Amniotic epithelial cell (primary cell): ENCODE data around the gene KCNH5.

Source experiments
- DNase-seq: peaks from one replicate; pipeline ENCODE4 v3.0.0-alpha.2; 2010; ENCODE audit warnings: low read depth

KCNH5 gene

DNA sequence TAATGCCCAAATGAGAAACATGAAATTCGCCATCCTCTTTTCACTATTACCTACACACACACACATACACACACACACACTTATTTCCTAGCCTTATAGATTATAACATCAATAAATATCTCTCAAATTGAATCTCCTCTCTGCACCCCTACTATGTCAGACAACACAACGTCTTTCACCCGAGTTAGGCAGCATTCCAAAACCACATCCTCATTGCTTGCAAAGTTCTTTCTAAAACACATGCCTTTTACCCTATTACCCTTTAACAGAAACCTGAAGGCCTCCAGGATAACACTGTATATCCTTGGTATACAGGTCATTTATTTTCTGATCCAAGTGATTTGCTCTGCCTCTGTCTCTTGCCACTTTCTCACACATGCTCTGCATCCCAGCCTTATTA, 56.3 kb downstream of the KCNH5 start:
- DNase-seq: peak; percentile 47

DNA sequence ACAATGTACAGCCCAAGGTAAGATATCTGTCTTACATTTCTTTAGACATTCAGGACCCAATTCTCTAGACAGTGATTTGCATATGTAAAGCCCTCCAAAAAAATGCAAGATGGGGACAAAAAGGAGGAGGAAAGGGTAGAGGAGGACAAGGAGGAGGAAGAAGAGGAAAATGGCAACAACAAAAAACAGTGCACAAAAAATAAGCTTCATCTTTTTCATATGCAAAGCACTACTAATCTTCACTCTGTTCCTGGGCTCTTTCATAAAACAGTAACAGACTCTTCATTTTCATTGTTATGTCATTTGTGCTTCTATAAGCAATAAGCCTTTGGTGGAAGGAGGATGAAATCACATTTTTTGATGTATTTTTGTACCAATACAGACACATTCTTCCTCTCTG, 61.4 kb downstream of the KCNH5 start:
- no peak for DNase-seq

- DNase-seq: no peak
Observed at GRCh38 chr14:62980693-62981092, 64.6 kb downstream of the KCNH5 start.

- DNase-seq: peak; percentile 99
Observed at GRCh38 chr14:62957562-62957961, 87.7 kb downstream of the KCNH5 start.

GRCh38 chr14:62956413-62956812, 88.8 kb downstream of the KCNH5 start:
- no peak for DNase-seq

DNA sequence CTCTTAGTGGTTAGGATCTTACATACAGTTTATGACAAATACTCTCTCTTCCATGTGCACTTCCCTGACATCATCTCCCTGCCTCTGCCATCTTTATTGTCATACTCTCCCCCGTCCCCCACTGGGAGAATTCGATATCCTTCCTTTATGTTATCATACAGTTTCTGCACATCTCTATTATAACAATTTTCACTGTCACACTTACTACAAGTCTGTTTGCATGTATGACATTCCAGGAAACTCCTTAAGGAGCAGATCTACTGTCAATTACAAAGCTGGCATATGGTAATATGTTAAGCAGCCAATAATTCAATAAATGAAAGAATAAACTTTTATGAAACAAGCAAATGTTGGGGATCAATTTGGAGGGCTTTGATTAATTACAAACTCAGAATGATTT, 91.1 kb downstream of the KCNH5 start:
- no peak for DNase-seq

GRCh38 chr14:62952226-62952625, 93.0 kb downstream of the KCNH5 start:
- no peak for DNase-seq

DNA sequence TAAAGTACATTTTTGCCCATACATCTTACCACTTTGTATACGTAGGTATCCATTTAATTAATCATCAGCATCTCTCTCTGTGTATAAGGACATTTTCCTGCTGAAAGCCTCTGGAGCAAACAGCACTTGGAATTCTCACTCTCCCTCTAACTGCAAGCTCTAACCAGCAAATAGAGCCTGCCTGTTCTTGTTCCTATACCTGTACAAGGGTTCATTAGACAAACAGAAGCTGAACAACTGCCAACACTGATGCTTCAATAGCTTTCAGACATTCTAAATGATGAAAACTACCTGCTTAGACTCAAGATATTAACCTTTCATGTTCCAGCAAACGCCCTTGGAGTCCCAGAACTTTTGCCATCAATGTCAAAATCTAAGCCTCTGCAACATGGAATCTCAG, 98.0 kb downstream of the KCNH5 start:
- DNase-seq: no peak

GRCh38 chr14:62946221-62946620, 99.0 kb downstream of the KCNH5 start:
- no peak for DNase-seq

DNA sequence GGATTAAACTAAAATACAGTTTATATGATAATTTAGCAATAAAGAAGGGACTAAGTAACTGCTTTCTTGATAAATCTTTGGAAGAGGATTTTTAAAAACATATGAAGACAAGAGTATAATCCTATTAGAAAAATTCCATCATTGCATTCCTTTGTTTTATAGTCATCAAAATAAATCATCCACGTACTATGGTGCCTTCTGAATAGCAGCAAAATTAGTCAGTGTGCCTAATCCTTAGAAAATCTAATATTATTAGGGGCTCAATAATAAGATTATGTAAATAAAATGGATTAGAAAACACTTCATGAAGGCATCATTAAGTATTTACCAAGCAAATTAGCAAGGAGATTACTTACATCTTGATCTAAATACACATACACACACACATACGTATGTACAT, 102.1 kb downstream of the KCNH5 start:
- DNase-seq: peak; percentile 63

- no peak for DNase-seq
Observed at GRCh38 chr14:62939970-62940369, 105.3 kb downstream of the KCNH5 start.

GRCh38 chr14:62938778-62939177, 106.5 kb downstream of the KCNH5 start:
- DNase-seq: no peak

GRCh38 chr14:62934439-62934838, 110.8 kb downstream of the KCNH5 start:
- no peak for DNase-seq

GRCh38 chr14:62921466-62921865, 123.8 kb downstream of the KCNH5 start:
- peak; percentile 78 for DNase-seq

DNA sequence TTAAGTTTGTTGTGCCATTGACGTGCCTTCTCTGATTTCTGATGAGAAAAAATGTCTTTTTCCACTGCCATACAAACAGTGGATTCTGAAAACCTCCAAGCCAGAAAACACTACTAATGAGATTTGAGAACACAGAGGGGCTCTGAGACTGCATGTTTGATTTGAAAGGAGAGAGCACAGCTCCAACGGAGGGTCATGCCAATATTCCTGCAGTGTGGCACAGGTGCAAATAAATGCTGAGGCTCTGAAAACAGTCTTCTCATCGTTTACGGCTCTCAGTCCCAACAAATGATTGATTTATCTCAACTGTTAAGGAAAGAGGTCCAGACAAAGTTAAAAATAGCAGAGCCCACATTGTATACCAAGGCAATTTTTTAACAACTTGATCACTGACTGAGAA, 128.7 kb downstream of the KCNH5 start:
- no peak for DNase-seq

GRCh38 chr14:62914873-62915272, 130.4 kb downstream of the KCNH5 start:
- no peak for DNase-seq

DNA sequence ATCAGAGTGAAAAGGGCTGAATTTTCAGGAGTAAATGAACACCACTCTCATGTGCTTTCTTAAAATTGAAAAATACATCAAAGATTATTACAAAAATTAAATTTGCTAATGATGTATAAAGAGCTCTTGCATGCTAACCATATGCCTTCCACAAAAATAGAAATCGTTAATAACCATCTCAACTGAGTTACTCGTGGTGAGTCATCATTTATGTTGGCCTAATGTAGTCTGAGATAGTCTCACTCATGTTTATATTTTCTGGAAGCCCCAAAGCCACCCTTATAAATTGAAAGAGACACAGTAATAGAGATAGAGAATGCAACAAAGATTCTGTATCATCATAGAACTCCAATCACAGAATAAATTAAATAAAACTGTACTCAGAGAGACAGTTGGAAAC, 131.2 kb downstream of the KCNH5 start:
- DNase-seq: peak; percentile 34

DNA sequence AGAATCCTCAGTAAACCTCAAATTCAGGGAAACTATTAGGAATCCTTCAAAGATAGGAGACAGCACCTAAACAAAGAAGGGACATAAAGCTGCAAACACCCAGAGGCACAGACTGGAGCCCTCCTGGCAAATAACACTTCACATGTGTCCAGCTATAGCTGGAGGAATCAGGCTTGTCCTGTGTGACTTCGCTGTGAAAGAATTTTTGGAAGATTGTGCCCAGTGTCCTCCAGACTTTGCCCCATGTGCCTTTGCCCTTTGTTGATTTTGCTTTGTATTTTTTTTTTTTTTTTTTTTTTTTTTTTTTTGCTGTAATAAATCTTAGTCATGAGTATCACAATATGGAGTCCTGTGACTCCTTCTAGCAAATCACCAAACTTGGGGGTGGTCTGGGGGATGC, 136.8 kb downstream of the KCNH5 start:
- no peak for DNase-seq

DNA sequence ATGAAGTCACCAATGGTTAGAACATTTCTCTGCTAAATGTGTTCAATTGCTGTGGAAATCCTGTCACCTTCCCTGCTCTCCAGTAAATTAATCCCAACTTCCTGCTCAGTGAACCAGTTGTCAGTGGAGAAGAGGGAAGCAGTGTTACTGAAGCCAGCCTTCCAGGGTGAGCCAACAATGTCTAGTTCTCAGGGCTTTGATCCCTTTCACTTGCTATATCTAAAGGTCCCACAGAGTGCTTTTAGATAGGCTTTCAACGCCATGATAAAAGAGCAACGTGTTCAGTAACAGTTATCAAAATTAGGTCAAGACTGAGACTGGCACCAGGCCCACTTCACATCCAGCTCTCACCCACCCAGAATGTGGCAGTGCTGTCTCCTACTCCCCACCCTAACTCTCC, 139.7 kb downstream of the KCNH5 start:
- DNase-seq: no peak

DNA sequence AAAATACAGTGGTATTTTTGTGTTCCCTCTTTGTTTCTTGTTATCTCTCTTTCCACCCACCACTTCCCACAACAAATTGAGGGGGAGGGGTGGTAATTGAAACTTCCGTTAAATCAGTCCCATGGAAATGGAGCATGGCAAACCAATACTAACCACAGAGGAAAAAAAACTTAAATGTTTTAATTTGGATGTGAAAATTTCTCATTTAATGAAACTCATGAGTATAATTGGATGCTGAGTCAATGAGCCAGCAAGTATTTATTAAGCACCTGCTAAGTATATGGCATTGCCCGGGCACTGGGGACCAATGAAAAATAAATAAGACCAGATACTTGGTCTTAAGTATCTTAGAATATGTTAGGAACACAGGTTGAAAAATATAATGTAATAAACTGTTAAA, 147.5 kb downstream of the KCNH5 start:
- DNase-seq: no peak

DNA sequence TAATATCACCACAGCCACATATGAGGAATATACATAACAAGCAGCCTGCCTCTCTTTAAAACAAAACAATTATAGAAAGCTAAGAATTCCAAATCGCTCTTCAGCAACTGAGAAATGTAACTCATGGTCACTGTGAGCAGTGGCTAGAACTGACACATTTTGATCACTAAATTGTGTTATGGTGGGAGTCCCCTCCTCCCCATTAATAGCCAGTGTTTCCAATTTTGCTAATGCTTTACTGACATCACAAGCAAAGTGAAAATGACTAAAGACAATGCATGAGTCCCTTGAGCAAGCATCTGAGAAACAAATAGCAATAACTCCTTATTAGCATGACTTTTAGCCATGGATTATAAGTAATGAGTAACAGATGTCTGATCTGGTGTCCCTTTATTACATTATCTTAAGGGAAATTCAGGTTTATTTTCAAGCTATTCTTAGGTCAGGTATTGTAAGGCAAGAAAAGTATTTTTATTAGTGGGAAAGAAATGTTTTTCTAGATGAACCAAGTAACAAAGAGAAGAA, 148.3 kb downstream of the KCNH5 start:
- no peak for DNase-seq

GRCh38 chr14:62894736-62895135, 150.5 kb downstream of the KCNH5 start:
- no peak for DNase-seq

GRCh38 chr14:62889364-62889763, 155.9 kb downstream of the KCNH5 start:
- DNase-seq: no peak

GRCh38 chr14:62886461-62886860, 158.8 kb downstream of the KCNH5 start:
- no peak for DNase-seq

- DNase-seq: peak; percentile 9
Observed at GRCh38 chr14:62885451-62885850, 159.8 kb downstream of the KCNH5 start.
